IMR-90 (cell line): Measurements from ENCODE around the gene RYR2. TPM values are rescaled to one million over a fixed set of nuclear protein-coding genes. Genes with fewer than 3 reads are reported as not detected.

Source experiments
- ATAC-seq: fragments of 200-7000 bp; cut with Tn5 transposase; 2 replicates; pipeline ENCODE4 v1.9.1; 2020; ENCODE audit warnings: low read depth, mild to moderate bottlenecking, moderate library complexity
- BruUV-seq: library from RNA; stranded (reverse); fragments of 400-500 nt; replicated peaks from 2 replicates; lab custom pipeline; 2021; lab: Mats Ljungman, UMichigan
- CTCF ChIA-PET: fragments of 300-600 bp; formaldehyde crosslinking; extraction: SDS; loops from one replicate; lab custom pipeline; 2021; ENCODE audit warnings: antibody characterized with exemption; lab: Yijun Ruan, JAX
- POLR2A ChIA-PET: fragments of 300-600 bp; sonication (Branson Sonifier 250); formaldehyde crosslinking; loops from one replicate; lab custom pipeline; 2022; ENCODE audit warnings: antibody characterized with exemption; ENCODE audit not compliant: unreplicated experiment; lab: Charles Lee
- DNase-seq: peaks from one replicate; pipeline ENCODE4 v3.0.0; 2013
- H2AFZ ChIP-seq: replicated peaks from 2 replicates; pipeline ENCODE3; 2013; ENCODE audit warnings: low read length, mild to moderate bottlenecking; ENCODE audit not compliant: poor library complexity
- H2AK5ac ChIP-seq: 2 replicates; pipeline ENCODE4 v1.6.1; 2013; ENCODE audit warnings: low read depth, low read length, inconsistent platforms
- H2AK9ac ChIP-seq: replicated peaks from 2 replicates; pipeline ENCODE3; 2013; ENCODE audit warnings: mild to moderate bottlenecking, low read depth, low read length, moderate library complexity; ENCODE audit not compliant: poor library complexity
- H2BK120ac ChIP-seq: 2 replicates; pipeline ENCODE4 v1.6.1; 2013; ENCODE audit warnings: low read depth, low read length, inconsistent platforms
- H2BK15ac ChIP-seq: 3 replicates; pipeline ENCODE4 v1.6.1; 2013; ENCODE audit warnings: low read depth, low read length, inconsistent platforms
- H2BK20ac ChIP-seq: 2 replicates; pipeline ENCODE4 v1.6.1; 2013; ENCODE audit warnings: low read depth, mild to moderate bottlenecking, inconsistent platforms, low read length, moderate library complexity
- H2BK5ac ChIP-seq: 2 replicates; pipeline ENCODE4 v1.6.1; 2013; ENCODE audit warnings: mild to moderate bottlenecking, low read depth, low read length, inconsistent platforms; ENCODE audit not compliant: poor library complexity, severe bottlenecking
- H3K14ac ChIP-seq: replicated peaks from 2 replicates; pipeline ENCODE4 v1.6.1; 2013; ENCODE audit warnings: low read depth, low read length, inconsistent platforms
- H3K18ac ChIP-seq: 2 replicates; pipeline ENCODE4 v1.6.1; 2013; ENCODE audit warnings: low read depth, low read length, control low read depth
- H3K23ac ChIP-seq: 2 replicates; pipeline ENCODE4 v1.6.1; 2013; ENCODE audit warnings: low read depth, low read length, inconsistent platforms
- H3K27ac ChIP-seq: 2 replicates; pipeline ENCODE4 v1.5.1; 2013; ENCODE audit warnings: mild to moderate bottlenecking, control low read depth, low read length; ENCODE audit not compliant: insufficient read depth
- H3K27me3 ChIP-seq: 2 replicates; pipeline ENCODE4 v1.6.1; 2013; ENCODE audit warnings: low read length; ENCODE audit not compliant: control insufficient read depth, insufficient read depth
- H3K36me3 ChIP-seq: 2 replicates; pipeline ENCODE4 v1.6.1; 2013; ENCODE audit warnings: low read length, mixed read lengths; ENCODE audit not compliant: control insufficient read depth, insufficient read depth
- H3K4ac ChIP-seq: 2 replicates; pipeline ENCODE4 v1.6.1; 2013; ENCODE audit warnings: low read depth, low read length, inconsistent platforms
- H3K4me1 ChIP-seq: 2 replicates; pipeline ENCODE4 v1.6.1; 2013; ENCODE audit warnings: low read length, mixed read lengths; ENCODE audit not compliant: control insufficient read depth, insufficient read depth
- H3K4me2 ChIP-seq: 2 replicates; pipeline ENCODE4 v1.6.1; 2013; ENCODE audit warnings: low read depth, mild to moderate bottlenecking, control low read depth, low read length, moderate library complexity
- H3K4me3 ChIP-seq: 2 replicates; pipeline ENCODE4 v1.5.1; 2013; ENCODE audit warnings: low read depth, mild to moderate bottlenecking, control low read depth, low read length, moderate library complexity; ENCODE audit not compliant: insufficient read depth
- H3K56ac ChIP-seq: 2 replicates; pipeline ENCODE4 v1.6.1; 2013; ENCODE audit warnings: low read length, inconsistent platforms; ENCODE audit not compliant: insufficient read depth; ENCODE audit errors: extremely low read depth
- H3K79me1 ChIP-seq, 2 experiments: 2 replicates each; pipeline ENCODE4 v1.6.1; 2013; ENCODE audit warnings: low read length in 2 of 2, inconsistent platforms in 1 of 2, low read depth in 1 of 2
- H3K9ac ChIP-seq: 2 replicates; pipeline ENCODE4 v1.6.1; 2013; ENCODE audit warnings: low read depth, low read length, control low read depth
- H3K9me1 ChIP-seq: 2 replicates; pipeline ENCODE4 v1.6.1; 2013; ENCODE audit warnings: low read length, inconsistent platforms; ENCODE audit not compliant: insufficient read depth
- H3K9me3 ChIP-seq: 2 replicates; pipeline ENCODE4 v1.6.1; 2013; ENCODE audit warnings: low read length; ENCODE audit not compliant: control insufficient read depth, insufficient read depth
- H4K20me1 ChIP-seq: 2 replicates; pipeline ENCODE4 v1.6.1; 2013; ENCODE audit warnings: low read length, inconsistent platforms; ENCODE audit not compliant: insufficient read depth
- H4K5ac ChIP-seq: 2 replicates; pipeline ENCODE4 v1.6.1; 2013; ENCODE audit warnings: mild to moderate bottlenecking, low read depth, low read length, control low read depth
- H4K8ac ChIP-seq, 2 experiments: 2 replicates each; pipeline ENCODE4 v1.6.1; 2013; ENCODE audit warnings: low read depth in 2 of 2, low read length in 2 of 2, control low read depth in 1 of 2, inconsistent platforms in 1 of 2
- H4K91ac ChIP-seq: 2 replicates; pipeline ENCODE4 v1.6.1; 2013; ENCODE audit warnings: low read depth, low read length, inconsistent platforms; ENCODE audit not compliant: insufficient read depth
- BHLHE40 ChIP-seq: fragments of 150-350 bp; IDR thresholded peaks from 2 replicates; pipeline ENCODE4 v1.6.1; 2016; ENCODE audit warnings: mild to moderate bottlenecking, low read depth, low read length
- CEBPB ChIP-seq: IDR thresholded peaks from 2 replicates; pipeline ENCODE4 v1.6.1; 2012; ENCODE audit warnings: low read depth, low read length, improper control_type of control experiment
- CHD1 ChIP-seq: IDR thresholded peaks from 2 replicates; pipeline ENCODE4 v1.6.1; 2012; ENCODE audit warnings: low read depth, low read length, improper control_type of control experiment
- MAZ ChIP-seq: IDR thresholded peaks from 2 replicates; pipeline ENCODE4 v1.6.1; 2012; ENCODE audit warnings: low read depth, mild to moderate bottlenecking, low read length, improper control_type of control experiment, moderate library complexity, borderline replicate concordance
- MXI1 ChIP-seq: IDR thresholded peaks from 2 replicates; pipeline ENCODE4 v1.6.1; 2012; ENCODE audit warnings: low read depth, mild to moderate bottlenecking, low read length, moderate library complexity, borderline replicate concordance
- POLR2A ChIP-seq: IDR thresholded peaks from 2 replicates; pipeline ENCODE4 v1.6.1; 2012; ENCODE audit warnings: mild to moderate bottlenecking, low read depth, low read length
- RCOR1 ChIP-seq: IDR thresholded peaks from 2 replicates; pipeline ENCODE4 v1.6.1; 2012; ENCODE audit warnings: mild to moderate bottlenecking, low read length, improper control_type of control experiment; ENCODE audit not compliant: insufficient replicate concordance
- RFX5 ChIP-seq: IDR thresholded peaks from 2 replicates; pipeline ENCODE4 v1.8.0; 2012; ENCODE audit warnings: low read depth, mild to moderate bottlenecking, low read length, moderate library complexity
- SMC3 ChIP-seq: fragments of 150-350 bp; IDR thresholded peaks from 2 replicates; pipeline ENCODE4 v1.6.1; 2016; ENCODE audit warnings: low read depth, mild to moderate bottlenecking, antibody characterized with exemption, low read length, moderate library complexity
- WGBS, 2 experiments: methylation state at CpG; one replicate each; pipeline versions ENCODE4 v1.1.5 to v1.1.7; 2013; ENCODE audit warnings: missing lambda C conversion rate in 2 of 2; ENCODE audit not compliant: insufficient read length in 1 of 2; ENCODE audit errors: extremely low coverage in 2 of 2; 5-methylcytosine and 5-hydroxymethylcytosine counted together
- dilution Hi-C: fragments of 300-500 bp; cut with HindIII; formaldehyde crosslinking; loops from one replicate; pipeline ENCODE4 v1.14.3; 2018; ENCODE audit warnings: low sequenced_read_pairs; ENCODE audit not compliant: unreplicated experiment
- in situ Hi-C: fragments of 300-500 bp; cut with MboI; formaldehyde crosslinking; loops from 3 replicates; pipeline ENCODE4 v1.14.3; 2019; ENCODE audit warnings: low sequenced_read_pairs, inconsistent platforms, mixed read lengths
- intact Hi-C: fragments of 100-400 bp; cut with micrococcal nuclease; formaldehyde crosslinking; loops from 2 replicates; pipeline ENCODE4 v1.10.0; 2022
- polyA plus RNA-seq, 3 experiments: library from polyadenylated mRNA; depleted of rRNA; stranded (reverse); fragments of >200 nt; gene quantifications; 2 replicates each; pipeline ENCODE4 v1.2.3, GENCODE V29; 2012; ENCODE audit warnings: low replicate concordance in 1 of 3
- total RNA-seq: library from RNA; depleted of rRNA; stranded (reverse); fragments of >200 nt; gene quantifications from 2 replicates; pipeline ENCODE4 v1.2.3, GENCODE V29; 2012
- TF ChIP-seq, protein P1 (sequence below): fragments of 150-350 bp; IDR thresholded peaks from 2 replicates; pipeline ENCODE4 v1.6.1; 2017; ENCODE audit warnings: mild to moderate bottlenecking, antibody characterized with exemption, low read length, low read depth
- TF ChIP-seq, protein P2 (sequence below): conservative IDR thresholded peaks from 2 replicates; pipeline ENCODE4 v1.5.1; 2012; ENCODE audit warnings: mild to moderate bottlenecking, low read depth, low read length, improper control_type of control experiment

The RYR2 gene
- total and polyA plus RNA-seq, 2 of the 4 experiments (the other 2 are of a cell fraction) = not detected

DNA sequence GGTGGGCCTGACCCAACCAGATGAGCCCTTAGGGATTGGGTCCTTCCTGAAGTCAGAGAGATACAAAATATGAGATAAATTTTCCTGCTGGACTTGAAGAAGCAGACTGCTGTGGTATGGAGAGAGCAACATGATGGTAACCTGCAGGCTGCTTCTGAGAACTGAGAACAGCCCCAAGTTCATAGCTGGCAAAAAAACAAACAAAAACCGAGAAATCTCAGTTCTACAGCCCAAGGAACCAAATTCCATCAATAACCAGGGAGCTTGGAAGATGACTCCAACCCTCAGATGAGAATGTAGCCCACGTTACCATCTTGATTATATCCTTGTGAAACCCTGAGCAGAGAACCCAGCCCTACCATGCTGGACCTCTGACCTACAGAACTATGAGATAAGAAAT lies 532.6 kb downstream of the RYR2 start:
- Histone ChIP-seq H4K20me1 (no peaks in the 10 kb centered on the region), H3K79me1 (no peaks in the 10 kb centered on the region), H2AK5ac (no peak overlapping the region), H3K4me3 (no peak overlapping the region), H4K8ac (no peak overlapping the region), H3K9me1 (no peaks in the 10 kb centered on the region), H3K56ac (no peak overlapping the region), H3K4me1 (no peaks in the 10 kb centered on the region), H2BK120ac (no peak overlapping the region), H4K91ac (no peak overlapping the region), H3K36me3 (no peaks in the 10 kb centered on the region), H2AK9ac (no peak overlapping the region), H3K23ac (no peak overlapping the region), H3K4ac (no peak overlapping the region), H3K4me2 (no peak overlapping the region), H2BK15ac (no peak overlapping the region), H3K9me3 (peaks cover 2% of the 10 kb centered on the region; the same call in 1 of the 2 replicates), H3K18ac (no peak overlapping the region), H2AFZ (no peak overlapping the region), H2BK20ac (no peak overlapping the region), H3K27me3 (no peaks in the 10 kb centered on the region), H4K5ac (no peak overlapping the region), H3K27ac (no peak overlapping the region), H3K9ac (no peak overlapping the region), H3K14ac (no peak overlapping the region), H2BK5ac (no peak overlapping the region)
- CTCF ChIA-PET = interaction anchor here (2.3 kb wide), 1 partner anchor 12 kb away, joined by 8 read pairs; no protein-coding TSS in a partner anchor
- TF ChIP-seq CEBPB (no peak), CHD1 (no peak), SMC3 (no peak), BHLHE40 (no peak), POLR2A (no peak), MXI1 (no peak), RFX5 (no peak), MAZ (no peak), RCOR1 (no peak)
- TF ChIP-seq, protein P1, sequence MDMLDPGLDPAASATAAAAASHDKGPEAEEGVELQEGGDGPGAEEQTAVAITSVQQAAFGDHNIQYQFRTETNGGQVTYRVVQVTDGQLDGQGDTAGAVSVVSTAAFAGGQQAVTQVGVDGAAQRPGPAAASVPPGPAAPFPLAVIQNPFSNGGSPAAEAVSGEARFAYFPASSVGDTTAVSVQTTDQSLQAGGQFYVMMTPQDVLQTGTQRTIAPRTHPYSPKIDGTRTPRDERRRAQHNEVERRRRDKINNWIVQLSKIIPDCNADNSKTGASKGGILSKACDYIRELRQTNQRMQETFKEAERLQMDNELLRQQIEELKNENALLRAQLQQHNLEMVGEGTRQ = no peak
- TF ChIP-seq, protein P2, sequence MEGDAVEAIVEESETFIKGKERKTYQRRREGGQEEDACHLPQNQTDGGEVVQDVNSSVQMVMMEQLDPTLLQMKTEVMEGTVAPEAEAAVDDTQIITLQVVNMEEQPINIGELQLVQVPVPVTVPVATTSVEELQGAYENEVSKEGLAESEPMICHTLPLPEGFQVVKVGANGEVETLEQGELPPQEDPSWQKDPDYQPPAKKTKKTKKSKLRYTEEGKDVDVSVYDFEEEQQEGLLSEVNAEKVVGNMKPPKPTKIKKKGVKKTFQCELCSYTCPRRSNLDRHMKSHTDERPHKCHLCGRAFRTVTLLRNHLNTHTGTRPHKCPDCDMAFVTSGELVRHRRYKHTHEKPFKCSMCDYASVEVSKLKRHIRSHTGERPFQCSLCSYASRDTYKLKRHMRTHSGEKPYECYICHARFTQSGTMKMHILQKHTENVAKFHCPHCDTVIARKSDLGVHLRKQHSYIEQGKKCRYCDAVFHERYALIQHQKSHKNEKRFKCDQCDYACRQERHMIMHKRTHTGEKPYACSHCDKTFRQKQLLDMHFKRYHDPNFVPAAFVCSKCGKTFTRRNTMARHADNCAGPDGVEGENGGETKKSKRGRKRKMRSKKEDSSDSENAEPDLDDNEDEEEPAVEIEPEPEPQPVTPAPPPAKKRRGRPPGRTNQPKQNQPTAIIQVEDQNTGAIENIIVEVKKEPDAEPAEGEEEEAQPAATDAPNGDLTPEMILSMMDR = no peak
- intact Hi-C loops = no loop called here
- no TSS peak for BruUV-seq
- POLR2A ChIA-PET = no interaction called here
- WGBS, 2 experiments = no CpG with 5 or more reads among the region's 2 CpGs
- DNase-seq = no peak
- dilution Hi-C loops = no loop called here
- ATAC-seq = no peak
- in situ Hi-C loops = loop anchor here (25.0 kb wide), 1 partner anchor 962 kb away; the partner anchor contains the start of gene HEATR1
